Epidermal melanocyte (primary cell): ENCODE data around the gene NR2F1-AS1.

Experiments used
- DNase-seq: peaks from one replicate; pipeline ENCODE4 v3.0.0; 2011; ENCODE audit warnings: low spot score; ENCODE audit not compliant: insufficient read length

NR2F1-AS1 gene

GRCh38 chr5:93589152-93589828 lies 8.3 kb upstream of the NR2F1-AS1 start:
- DNase-seq = no peak

- no peak for DNase-seq
Observed at GRCh38 chr5:93588352-93589151, 7.5 kb upstream of the NR2F1-AS1 start.

- DNase-seq = no peak
Observed at GRCh38 chr5:93587597-93588351, 6.8 kb upstream of the NR2F1-AS1 start.

GRCh38 chr5:93586736-93587596 lies 5.9 kb upstream of the NR2F1-AS1 start:
- no peak for DNase-seq

GRCh38 chr5:93585767-93586385 lies 4.9 kb upstream of the NR2F1-AS1 start:
- DNase-seq = no peak

GRCh38 chr5:93585041-93585766 lies 4.2 kb upstream of the NR2F1-AS1 start:
- DNase-seq = no peak

GRCh38 chr5:93584596-93585040 lies 3.6 kb upstream of the NR2F1-AS1 start:
- no peak for DNase-seq

- no peak for DNase-seq
Observed at GRCh38 chr5:93583768-93584595, 3.0 kb upstream of the NR2F1-AS1 start.

GRCh38 chr5:93583439-93583767 lies 2.4 kb upstream of the NR2F1-AS1 start:
- DNase-seq = no peak

- DNase-seq = no peak
Observed at GRCh38 chr5:93582677-93583438, 1.8 kb upstream of the NR2F1-AS1 start, which contains the start of gene NR2F1. TSS of gene NR2F1 (plus strand) at chr5:93583222. CDS start at chr5:93585024, 1,802 bp downstream.

GRCh38 chr5:93582167-93582462 lies 1.1 kb upstream of the NR2F1-AS1 start:
- no peak for DNase-seq

GRCh38 chr5:93580063-93580926 lies 724 bp downstream of the NR2F1-AS1 start:
- DNase-seq = no peak

- no peak for DNase-seq
Observed at GRCh38 chr5:93579692-93580062, 1.3 kb downstream of the NR2F1-AS1 start.

- DNase-seq = no peak
Observed at GRCh38 chr5:93578813-93579691, 2.0 kb downstream of the NR2F1-AS1 start.

- no peak for DNase-seq
Observed at GRCh38 chr5:93577854-93578812, 2.9 kb downstream of the NR2F1-AS1 start.
